Body of pancreas (tissue), 4 donors: ENCODE measurements around the gene FAM53C.

Experiments used
- CTCF ChIP-seq, 7 experiments: fragments of 450-650 bp in 4 of 7; fragments of 200-600 bp in 3 of 7; sonication (generic) in 3 of 7; IDR thresholded peaks; one replicate each; pipeline ENCODE4 v1.5.1; 2016 to 2019; ENCODE audit warnings: antibody characterized with exemption in 7 of 7
- POLR2A ChIP-seq, 3 donors: fragments of 450-650 bp; IDR thresholded peaks; one replicate each; pipeline ENCODE4 v1.6.1; 2016; ENCODE audit warnings: antibody characterized with exemption in 3 of 3, mild to moderate bottlenecking in 2 of 3

GRCh38 chr5:138289296-138289695 lies 48.8 kb upstream of the FAM53C start:
- TF ChIP-seq CTCF (IDR thresholded peaks at IDR 0.05) (no peak), POLR2A (IDR thresholded peaks at IDR 0.05) (no peak)
